22Rv1 (cell line): Measurements from ENCODE around the gene TSEN2.

ENCODE experiments used
- CTCF ChIP-seq: fragments of 450-650 bp; IDR thresholded peaks from 2 replicates; pipeline ENCODE4 v1.5.1; 2017; ENCODE audit warnings: mild to moderate bottlenecking
- ZFX ChIP-seq: fragments of 450-650 bp; IDR thresholded peaks from 2 replicates; pipeline ENCODE4 v1.6.1; 2017; ENCODE audit warnings: antibody characterized with exemption, borderline replicate concordance

DNA sequence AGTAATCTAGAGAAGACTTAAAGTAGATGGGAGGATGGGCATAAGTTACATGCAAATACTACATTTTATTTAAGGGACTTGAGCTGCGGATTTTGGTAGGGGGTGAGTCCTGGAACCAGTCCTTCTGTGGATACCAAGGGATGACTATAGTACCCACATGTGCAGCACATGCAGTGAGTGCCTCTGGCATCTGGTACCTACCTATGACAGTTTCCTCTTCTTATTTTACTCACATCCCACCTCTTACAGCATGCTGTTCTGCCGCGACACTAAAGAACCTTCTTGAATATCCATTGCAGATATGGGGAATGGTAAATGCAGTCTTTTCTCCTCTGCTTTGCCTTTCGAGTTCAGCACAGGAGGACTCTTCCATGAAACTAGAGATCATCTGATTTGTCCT lies 1.7 kb downstream of the TSEN2 start:
- no peak for TF ChIP-seq CTCF
- TF ChIP-seq ZFX: no peak
